Colonic mucosa (tissue), 4 donors: ENCODE results near the gene ARFIP2. TPM values are rescaled to one million over a fixed set of nuclear protein-coding genes. Genes with fewer than 3 reads are reported as not detected.
A peak's percentile ranks its signal among the peaks of the same experiment; 100 is the strongest.

Experiments
- DNase-seq: peaks from one replicate; pipeline ENCODE4 v3.0.0-alpha.2; 2020
- H3K27ac ChIP-seq: fragments of 200-600 bp; one replicate; pipeline ENCODE4 v1.8.0; 2021
- H3K27me3 ChIP-seq: fragments of 200-600 bp; one replicate; pipeline ENCODE4 v1.8.0; 2021
- H3K36me3 ChIP-seq: fragments of 200-600 bp; one replicate; pipeline ENCODE4 v1.8.0; 2021
- H3K4me1 ChIP-seq: fragments of 200-600 bp; one replicate; pipeline ENCODE4 v1.8.0; 2021; ENCODE audit warnings: mild to moderate bottlenecking
- H3K4me3 ChIP-seq: fragments of 200-600 bp; one replicate; pipeline ENCODE4 v1.8.0; 2021
- H3K9ac ChIP-seq, 2 donors: one replicate each; pipeline ENCODE4 v1.7.0; 2013; ENCODE audit warnings: control low read depth in 2 of 2, low read depth in 2 of 2, low read length in 2 of 2
- H3K9me3 ChIP-seq: fragments of 200-600 bp; one replicate; pipeline ENCODE4 v1.8.0; 2021
- intact Hi-C: fragments of 100-400 bp; cut with DNase I; formaldehyde crosslinking; loops from one replicate; pipeline ENCODE4 v1.14.1; 2022
- total RNA-seq, 2 donors: library from RNA; stranded (reverse); fragmentation: NEBNext Ultra II Directional in 1 of 2; extraction: Animal tissue kit (Norgen Biotek cat#: 25700) in 1 of 2; gene quantifications; one replicate each; pipeline ENCODE4 v1.2.1, GENCODE V29; 2021
- TF ChIP-seq, protein P1 (sequence below): fragments of 200-600 bp; IDR thresholded peaks from one replicate; pipeline ENCODE4 v1.8.0; 2022; ENCODE audit warnings: antibody characterized with exemption, mild to moderate bottlenecking
- donor health status: healthy.
- donor health status: DM: no; HTN: no; CAD: no.
- donor health status: DM: no; HTN: no; CAD: no.

ARFIP2 gene
- total RNA-seq, 2 donors from 2014 or later: 76.9 to 87.3 TPM

- DNase-seq: no peak
- H3K4me3 ChIP-seq: no peak overlapping the region
- TF ChIP-seq, protein P1, sequence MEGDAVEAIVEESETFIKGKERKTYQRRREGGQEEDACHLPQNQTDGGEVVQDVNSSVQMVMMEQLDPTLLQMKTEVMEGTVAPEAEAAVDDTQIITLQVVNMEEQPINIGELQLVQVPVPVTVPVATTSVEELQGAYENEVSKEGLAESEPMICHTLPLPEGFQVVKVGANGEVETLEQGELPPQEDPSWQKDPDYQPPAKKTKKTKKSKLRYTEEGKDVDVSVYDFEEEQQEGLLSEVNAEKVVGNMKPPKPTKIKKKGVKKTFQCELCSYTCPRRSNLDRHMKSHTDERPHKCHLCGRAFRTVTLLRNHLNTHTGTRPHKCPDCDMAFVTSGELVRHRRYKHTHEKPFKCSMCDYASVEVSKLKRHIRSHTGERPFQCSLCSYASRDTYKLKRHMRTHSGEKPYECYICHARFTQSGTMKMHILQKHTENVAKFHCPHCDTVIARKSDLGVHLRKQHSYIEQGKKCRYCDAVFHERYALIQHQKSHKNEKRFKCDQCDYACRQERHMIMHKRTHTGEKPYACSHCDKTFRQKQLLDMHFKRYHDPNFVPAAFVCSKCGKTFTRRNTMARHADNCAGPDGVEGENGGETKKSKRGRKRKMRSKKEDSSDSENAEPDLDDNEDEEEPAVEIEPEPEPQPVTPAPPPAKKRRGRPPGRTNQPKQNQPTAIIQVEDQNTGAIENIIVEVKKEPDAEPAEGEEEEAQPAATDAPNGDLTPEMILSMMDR: no peak
- no peaks in the 10 kb centered on the region for H3K9me3 ChIP-seq
- no peaks in the 10 kb centered on the region for H3K4me1 ChIP-seq
- H3K27me3 ChIP-seq: no peaks in the 10 kb centered on the region
- H3K9ac ChIP-seq: no peak overlapping the region
- H3K27ac ChIP-seq: no peak overlapping the region
- intact Hi-C loops: no loop called here
- H3K36me3 ChIP-seq: no peaks in the 10 kb centered on the region
Measured at GRCh38 chr11:6498544-6498943, 17.4 kb upstream of the ARFIP2 start.

DNA sequence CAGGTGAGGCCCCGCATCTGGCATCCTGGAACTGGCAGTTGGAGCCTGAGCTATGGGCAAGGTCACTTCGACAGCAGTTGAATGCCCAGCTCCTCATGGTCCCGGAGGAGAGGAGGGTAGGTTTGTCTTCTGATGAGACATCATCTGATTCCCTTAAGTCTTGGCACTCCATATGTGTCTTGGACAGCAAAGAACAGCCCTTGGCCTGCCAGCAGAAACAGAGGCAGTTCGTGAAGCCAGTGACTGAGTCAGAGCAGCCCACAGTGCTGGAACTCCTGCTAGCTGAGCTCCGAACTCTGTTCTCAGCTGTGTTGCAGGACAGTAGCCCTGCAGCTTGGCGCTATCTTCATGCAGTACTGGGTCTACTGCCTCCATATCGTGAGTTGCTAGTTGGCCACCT lies 17.0 kb upstream of the ARFIP2 start:
- H3K36me3 ChIP-seq: no peaks in the 10 kb centered on the region
- H3K27ac ChIP-seq: no peak overlapping the region
- peak; percentile 20 for DNase-seq
- no peaks in the 10 kb centered on the region for H3K27me3 ChIP-seq
- TF ChIP-seq, protein P1: no peak
- H3K4me1 ChIP-seq: no peaks in the 10 kb centered on the region
- H3K4me3 ChIP-seq: no peak overlapping the region
- no peaks in the 10 kb centered on the region for H3K9me3 ChIP-seq
- intact Hi-C loops: no loop called here
- H3K9ac ChIP-seq: no peak overlapping the region

DNA sequence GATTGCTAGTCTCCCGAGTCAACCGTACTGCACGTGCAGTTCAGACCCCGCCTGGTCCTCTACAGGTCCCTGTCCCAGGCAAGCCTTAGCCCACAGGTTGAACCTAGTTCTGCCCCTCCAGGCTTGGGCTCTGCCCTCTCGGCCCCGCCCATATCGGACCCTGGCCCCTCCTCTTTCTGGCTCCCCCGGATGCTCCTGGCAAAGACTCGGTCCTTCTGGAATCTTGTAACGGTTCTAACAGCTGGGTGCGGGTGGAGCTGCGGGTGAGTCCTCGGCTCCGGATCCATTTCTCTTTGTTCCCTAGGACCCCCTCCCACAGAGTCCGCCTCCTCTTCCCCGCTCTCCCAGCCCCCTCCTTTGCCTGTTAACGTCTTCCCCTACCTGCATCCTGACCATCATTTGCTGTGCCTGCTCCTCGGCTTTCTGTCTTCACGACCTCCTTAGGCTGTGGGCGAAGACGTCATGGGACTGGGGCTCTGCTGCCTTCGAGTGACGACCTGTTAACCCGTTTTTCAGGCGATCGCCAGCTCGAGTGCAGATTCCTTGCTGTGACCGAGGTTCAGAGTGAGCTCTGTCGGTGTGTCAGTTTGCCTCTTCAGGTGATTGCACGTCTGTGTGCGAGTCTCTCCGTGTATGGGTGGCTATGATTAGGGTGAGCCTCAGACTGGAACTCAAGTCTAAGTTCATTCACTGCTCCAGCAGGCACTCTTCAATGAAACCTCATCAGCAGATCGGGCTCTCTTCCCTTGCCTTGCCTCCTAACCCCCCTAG lies 16.1 kb upstream of the ARFIP2 start, which contains the start of gene DNHD1:
TSS of gene DNHD1 (plus strand) at position 212 of the 771 bp plus-strand sequence. CDS start 936 bp downstream, outside the sequence.
- no peak for DNase-seq
- TF ChIP-seq, protein P1: no peak
- H3K27me3 ChIP-seq: no peaks in the 10 kb centered on the region
- H3K27ac ChIP-seq: no peak within 1 kb of the TSS
- H3K36me3 ChIP-seq: no peaks in the 10 kb centered on the region
- H3K9me3 ChIP-seq: no peaks in the 10 kb centered on the region
- H3K9ac ChIP-seq: peak within 1 kb of the TSS in 1 of 2 donors; percentile 30
- no peaks in the 10 kb centered on the region for H3K4me1 ChIP-seq
- H3K4me3 ChIP-seq: no peak within 1 kb of the TSS
- intact Hi-C loops: no loop called here

GRCh38 chr11:6489306-6489705 lies 8.2 kb upstream of the ARFIP2 start:
- DNase-seq: no peak
- Histone ChIP-seq H3K9ac (no peak overlapping the region), H3K4me1 (no peaks in the 10 kb centered on the region), H3K36me3 (no peaks in the 10 kb centered on the region), H3K4me3 (no peak overlapping the region), H3K27ac (peak overlapping the region; percentile 59), H3K27me3 (no peaks in the 10 kb centered on the region), H3K9me3 (no peaks in the 10 kb centered on the region)
- intact Hi-C loops: no loop called here
- TF ChIP-seq, protein P1: no peak

- Histone ChIP-seq H3K4me1 (no peaks in the 10 kb centered on the region), H3K9ac (no peak overlapping the region), H3K27me3 (no peaks in the 10 kb centered on the region), H3K36me3 (no peaks in the 10 kb centered on the region), H3K9me3 (no peaks in the 10 kb centered on the region), H3K27ac (peak overlapping the region; percentile 59), H3K4me3 (no peak overlapping the region)
- no peak for DNase-seq
- intact Hi-C loops: no loop called here
- TF ChIP-seq, protein P1: no peak
Measured at GRCh38 chr11:6488821-6489220, 7.7 kb upstream of the ARFIP2 start.
